GM13976 (cell line): Measurements from ENCODE around the gene CALML3.

Experiments
- DNase-seq: peaks from one replicate; pipeline ENCODE4 v3.0.0; 2012; ENCODE audit warnings: low spot score
- in situ Hi-C: fragments of 300-500 bp; cut with MboI; formaldehyde crosslinking; loops from one replicate; pipeline ENCODE4 v1.12.0; 2022; ENCODE audit warnings: low sequenced_read_pairs, mixed read lengths, inconsistent platforms; ENCODE audit not compliant: unreplicated experiment
- TF ChIP-seq, protein P1 (sequence below): IDR thresholded peaks from 2 replicates; pipeline ENCODE4 v1.5.1; 2012; ENCODE audit warnings: borderline replicate concordance, mild to moderate bottlenecking; ENCODE audit not compliant: insufficient read depth; ENCODE audit errors: extremely low read depth, missing control alignments, control extremely low read depth

Gene CALML3

DNA sequence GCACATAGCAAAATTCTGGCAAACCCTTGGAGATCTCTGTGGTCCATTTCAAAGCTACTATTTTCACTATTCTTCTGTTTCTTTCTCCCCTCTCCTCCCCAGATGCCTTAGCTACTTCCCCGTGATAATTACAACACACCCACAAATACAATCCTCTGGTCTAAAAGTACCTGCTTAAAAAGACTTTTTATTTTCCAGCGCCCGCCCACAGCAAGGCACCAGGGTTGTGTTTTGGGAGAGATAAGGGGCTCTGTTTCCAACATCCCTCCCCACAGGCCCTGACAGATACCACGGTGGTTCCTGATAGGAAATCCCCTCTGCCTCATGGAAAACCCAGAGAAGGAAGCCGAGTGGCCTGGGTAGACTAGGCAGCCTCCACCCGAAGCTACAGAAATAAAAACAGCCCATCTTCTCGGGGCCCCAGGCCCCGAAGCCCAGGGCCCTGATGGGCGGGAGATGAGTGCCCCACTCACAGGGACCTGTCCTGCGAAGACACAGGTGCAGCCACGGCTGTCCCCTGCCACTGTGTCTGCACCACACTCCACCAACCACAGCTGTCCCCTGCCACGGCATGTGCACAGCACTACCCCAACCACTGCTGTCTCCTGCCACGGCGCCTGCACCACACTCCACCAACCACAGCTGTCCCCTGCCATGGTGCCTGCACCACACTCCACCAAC, 45.1 kb upstream of the CALML3 start:
- DNase-seq, result no peak
- TF ChIP-seq, protein P1, sequence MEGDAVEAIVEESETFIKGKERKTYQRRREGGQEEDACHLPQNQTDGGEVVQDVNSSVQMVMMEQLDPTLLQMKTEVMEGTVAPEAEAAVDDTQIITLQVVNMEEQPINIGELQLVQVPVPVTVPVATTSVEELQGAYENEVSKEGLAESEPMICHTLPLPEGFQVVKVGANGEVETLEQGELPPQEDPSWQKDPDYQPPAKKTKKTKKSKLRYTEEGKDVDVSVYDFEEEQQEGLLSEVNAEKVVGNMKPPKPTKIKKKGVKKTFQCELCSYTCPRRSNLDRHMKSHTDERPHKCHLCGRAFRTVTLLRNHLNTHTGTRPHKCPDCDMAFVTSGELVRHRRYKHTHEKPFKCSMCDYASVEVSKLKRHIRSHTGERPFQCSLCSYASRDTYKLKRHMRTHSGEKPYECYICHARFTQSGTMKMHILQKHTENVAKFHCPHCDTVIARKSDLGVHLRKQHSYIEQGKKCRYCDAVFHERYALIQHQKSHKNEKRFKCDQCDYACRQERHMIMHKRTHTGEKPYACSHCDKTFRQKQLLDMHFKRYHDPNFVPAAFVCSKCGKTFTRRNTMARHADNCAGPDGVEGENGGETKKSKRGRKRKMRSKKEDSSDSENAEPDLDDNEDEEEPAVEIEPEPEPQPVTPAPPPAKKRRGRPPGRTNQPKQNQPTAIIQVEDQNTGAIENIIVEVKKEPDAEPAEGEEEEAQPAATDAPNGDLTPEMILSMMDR, result no peak
- in situ Hi-C loops, result no loop called here

DNA sequence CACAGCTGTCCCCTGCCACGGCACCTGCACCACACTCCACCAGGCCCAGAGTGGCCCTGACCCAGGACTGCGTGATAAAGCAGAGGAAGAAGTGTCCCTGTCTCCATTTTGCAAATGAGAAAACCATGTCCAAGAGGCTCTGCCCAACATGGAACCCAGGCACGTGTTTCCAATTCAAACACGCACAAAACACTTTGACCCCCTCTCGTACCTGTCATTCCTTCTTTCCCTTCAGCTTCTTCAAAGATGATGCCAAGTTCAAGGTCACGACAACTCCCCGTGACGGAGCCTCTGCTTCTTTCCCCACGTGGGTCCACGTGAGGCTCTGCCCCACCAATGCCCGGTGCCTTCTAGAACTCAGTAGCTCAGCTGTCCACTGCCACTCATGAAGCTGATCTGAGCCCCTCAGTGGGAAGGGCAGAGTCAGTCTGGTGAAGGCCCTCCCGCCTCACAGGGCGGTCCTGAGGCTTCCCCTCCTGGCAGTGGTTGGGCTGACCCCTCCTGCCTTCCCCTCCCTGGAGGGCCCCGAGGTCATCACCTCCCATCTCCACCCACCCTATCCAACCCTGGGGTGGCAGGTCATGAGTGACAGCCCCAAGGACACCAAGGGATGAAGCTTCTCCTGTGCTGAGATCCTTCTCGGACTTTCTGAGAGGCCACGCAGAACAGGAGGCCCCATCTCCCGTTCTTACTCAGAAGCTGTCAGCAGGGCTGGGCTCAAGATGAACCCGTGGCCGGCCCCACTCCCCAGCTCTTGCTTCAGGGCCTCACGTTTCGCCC, 44.4 kb upstream of the CALML3 start:
- TF ChIP-seq, protein P1, result no peak
- in situ Hi-C loops, result no loop called here
- no peak for DNase-seq

DNA sequence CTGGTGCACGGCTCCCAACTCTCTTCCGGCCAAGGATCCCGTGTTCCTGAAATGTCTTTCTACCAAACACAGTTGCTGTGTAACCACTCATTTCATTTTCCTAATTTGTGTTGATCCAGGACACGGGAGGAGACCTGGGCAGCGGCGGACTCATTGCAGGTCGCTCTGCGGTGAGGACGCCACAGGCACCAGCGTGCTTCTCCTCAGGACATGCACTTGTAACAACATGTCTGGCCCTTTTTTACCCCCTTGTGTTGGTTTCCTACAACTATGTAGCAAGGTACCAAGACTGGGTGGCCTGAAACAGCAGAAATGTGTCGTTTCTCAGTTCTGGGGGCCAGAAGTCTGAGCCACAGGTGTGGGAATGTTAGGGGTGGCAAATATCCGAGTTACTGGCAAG, 43.6 kb upstream of the CALML3 start:
- DNase-seq, result no peak
- in situ Hi-C loops, result no loop called here
- TF ChIP-seq, protein P1, result no peak

DNA sequence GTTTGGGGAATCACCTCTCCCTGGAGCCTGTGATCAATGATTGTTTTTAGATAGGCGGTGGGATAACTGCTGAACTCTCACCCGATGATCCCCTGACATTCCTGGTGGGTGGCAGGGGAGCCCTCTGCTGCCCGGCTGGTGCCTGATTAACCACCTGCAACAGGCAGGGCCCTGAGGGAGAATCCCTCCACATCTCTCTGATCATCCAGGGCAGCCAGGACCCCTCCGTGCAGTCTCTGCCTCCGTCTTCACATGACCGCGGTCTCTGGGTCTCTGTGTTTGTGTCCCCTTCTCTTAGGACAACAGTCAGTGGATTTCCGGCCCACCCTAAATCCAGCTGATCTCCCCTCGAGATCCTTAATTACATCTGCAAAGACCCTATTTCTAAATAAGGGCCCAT, 42.7 kb upstream of the CALML3 start:
- TF ChIP-seq, protein P1, result no peak
- DNase-seq, result no peak
- in situ Hi-C loops, result no loop called here

DNA sequence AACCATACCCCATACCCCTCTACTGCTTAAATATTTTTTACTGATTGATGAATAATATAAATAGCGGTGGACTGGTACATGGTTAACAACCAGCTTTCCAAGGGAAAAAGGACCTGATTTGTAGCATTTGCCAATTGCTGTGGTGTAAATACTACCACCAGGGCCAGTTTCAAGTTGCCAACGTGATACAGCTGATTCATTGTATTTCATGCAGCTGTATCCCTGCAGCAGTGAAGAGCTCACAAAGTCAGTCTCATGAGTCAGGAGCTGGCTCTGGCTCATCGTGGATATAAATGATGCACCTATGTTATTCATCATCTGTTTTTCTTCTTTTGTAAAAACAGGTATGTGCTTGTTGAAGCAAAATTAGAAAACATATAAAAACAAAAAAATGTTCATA, 40.6 kb upstream of the CALML3 start:
- TF ChIP-seq, protein P1, result no peak
- in situ Hi-C loops, result no loop called here
- DNase-seq, result no peak

DNA sequence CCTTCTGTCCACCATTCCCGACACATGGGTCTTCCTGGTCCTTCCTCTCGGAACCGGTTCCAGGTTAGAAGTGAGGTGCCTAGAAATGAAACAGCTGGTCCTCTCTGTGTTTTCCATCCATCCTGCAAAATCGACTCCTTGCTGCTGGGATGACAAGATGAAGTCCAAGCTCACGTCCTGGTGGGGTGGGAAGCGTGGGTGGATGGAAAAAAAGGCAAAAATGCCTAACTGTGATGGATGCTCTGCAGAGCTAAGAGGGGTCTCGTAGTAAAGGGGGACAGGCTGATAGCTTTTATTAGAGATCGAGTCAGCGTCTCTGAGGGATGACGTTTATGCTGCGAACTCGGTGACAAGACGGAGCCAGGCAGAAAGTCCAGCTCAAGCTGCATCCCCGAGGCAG, 39.5 kb upstream of the CALML3 start:
- in situ Hi-C loops, result no loop called here
- TF ChIP-seq, protein P1, result no peak
- no peak for DNase-seq
